HG03135 (cell line): ENCODE results near the gene IDH1.
"Not testable (repeated sequence)": the region's sequence is repeated elsewhere in the genome, so short reads cannot be mapped to it uniquely, and the experiment has no call there.

Experiments used
- ATAC-seq: cut with Tn5 transposase; IDR thresholded peaks from one replicate; pipeline ENCODE4 v1.9.1; 2021; ENCODE audit warnings: mild to moderate bottlenecking, moderate library complexity; ENCODE audit not compliant: unreplicated experiment

IDH1 gene

DNA sequence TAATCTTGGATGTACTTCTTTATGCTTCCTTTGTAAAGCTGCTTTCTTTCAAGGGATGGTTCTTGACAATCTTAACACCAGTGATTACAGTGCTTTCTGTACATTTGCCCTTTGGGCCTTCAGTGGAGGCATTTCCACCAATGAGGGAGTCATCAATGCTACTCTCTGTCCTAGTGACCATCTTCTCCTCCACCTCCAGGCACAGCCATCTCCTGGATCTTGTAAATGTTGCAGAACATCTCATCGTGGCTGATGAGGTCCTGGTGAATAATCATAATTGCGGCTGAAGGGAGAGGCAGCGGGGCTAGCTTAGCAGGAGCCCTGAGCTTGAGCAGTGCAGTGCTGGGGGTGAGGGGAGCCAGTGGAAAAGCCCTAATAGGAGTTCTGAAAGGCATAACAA is 32.5 kb downstream of the IDH1 start:
- ATAC-seq: no peak

DNA sequence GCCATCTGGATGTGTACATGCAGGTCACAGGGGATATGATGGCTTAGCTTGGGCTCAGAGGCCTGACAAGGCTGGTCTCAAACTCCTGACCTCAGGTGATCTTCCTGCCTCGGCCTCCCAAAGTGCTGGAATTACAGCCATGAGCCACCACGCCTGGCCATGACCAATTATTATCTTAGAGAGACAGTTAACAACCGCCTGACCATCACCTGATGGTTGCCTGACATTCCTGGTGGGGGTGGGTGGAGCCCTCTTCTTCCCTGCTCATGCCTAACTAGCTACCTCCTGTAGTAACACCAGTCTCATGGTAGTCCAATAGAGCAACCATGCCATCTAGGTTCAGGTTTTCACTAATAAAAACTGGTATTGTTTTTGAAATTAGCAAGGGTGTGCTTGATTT is 33.0 kb downstream of the IDH1 start:
- not testable (repeated sequence) for ATAC-seq

DNA sequence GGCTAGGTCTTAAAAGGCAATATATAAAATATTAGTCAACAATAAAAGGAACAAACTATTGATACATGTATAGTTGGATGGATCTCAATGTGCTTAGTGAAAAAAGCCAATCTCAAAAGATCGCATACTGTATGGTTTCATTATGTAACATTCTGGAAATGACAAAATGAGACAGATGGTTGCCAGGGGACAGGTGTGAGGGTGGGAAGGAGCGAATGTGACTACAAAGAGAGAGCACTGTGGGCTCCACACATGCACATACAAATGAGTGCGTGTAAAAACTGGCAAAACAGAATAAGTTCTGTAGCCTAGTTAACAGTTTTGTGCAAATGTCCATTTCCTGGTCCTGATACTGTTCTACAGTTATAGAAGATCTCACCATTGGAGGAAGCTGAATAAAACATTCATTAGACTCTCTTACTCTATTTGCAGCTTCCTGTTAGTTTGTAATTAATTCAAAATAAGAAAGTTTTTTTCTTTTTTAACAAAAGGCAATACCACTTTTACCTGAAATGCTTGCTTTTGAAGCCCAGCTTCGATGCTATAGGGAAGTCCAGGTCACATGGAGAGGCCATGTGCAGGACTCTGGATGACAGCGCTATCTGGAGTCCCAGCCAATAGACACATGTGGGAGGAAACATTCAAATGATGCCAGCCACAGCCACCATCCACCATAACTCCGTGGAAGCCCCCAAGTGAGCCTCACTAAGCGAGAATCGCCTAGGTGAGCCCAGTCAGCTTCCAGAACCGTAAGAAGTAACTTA is 44.0 kb downstream of the IDH1 start:
- no peak for ATAC-seq

DNA sequence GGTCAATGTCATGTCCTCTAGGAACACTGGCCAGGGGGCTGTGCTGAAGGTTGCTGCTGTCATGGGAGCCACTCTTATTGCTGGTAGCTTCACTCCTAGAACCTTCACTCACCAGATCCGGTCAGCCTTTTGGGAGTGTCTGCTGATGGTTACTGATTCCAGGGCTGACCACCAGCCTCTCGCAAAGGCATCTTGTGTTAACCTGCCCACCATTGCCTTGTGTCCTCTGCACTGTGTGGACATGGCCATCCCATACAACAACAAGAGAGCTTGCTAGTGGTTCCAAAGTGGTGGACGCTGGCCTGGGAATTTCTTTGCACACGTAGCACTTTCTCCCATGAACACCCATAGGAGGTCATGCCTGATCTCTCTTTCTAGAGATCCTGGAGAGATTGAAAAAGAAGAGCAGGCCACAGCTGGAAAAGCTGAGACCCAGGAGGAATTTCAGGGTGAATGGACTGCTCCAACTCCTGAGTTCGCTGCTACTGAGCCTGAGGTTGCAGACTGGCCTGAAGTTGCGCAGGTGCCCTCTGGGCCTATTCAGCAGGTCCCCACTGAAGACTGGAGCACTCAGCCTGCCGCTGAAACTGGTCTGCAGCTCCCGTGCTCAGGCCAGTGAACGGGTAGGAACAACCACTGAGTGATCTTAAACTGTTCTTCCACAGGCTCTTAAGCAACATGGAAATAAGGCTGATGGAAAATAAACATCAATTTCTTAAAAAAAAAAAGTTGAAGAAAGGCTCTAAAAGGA is 46.4 kb downstream of the IDH1 start:
- ATAC-seq: no peak

DNA sequence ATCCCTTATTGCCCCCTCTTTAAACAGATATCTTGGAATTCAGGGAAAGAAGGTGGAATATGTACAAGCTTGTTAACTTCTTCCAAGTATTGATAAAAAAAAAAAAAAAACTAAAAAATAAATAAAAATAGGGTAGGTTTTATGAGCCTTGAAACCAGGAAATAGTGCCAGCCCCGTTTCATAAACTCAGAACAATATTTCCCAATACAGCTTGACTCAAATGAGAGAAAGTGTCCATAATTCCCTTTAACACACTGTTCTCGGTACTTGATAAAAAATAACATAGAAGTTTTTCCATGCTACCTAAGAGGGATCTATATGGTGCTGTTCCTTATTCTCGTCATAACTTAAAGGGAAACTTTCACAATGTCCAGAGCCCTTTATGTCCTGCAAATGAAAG is 47.1 kb downstream of the IDH1 start:
- no peak for ATAC-seq

DNA sequence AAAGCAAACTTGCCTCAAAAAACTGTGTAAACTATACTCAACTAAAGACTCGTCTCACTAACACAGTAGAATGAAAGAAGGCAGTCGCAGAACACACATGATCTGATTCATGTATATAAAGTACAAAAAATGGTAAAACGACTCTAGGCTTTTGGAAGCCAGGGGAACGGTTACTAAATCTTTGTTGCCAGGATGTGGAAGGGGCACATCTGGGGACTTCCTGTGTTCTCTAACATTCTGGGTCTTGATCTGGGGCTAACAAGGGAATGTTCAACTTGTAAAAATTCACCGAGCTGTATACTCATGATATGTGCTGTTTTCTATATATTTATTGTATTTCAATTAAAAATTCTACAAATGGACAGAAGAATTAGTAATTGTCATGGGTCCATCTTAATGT is 50.7 kb downstream of the IDH1 start:
- no peak for ATAC-seq

DNA sequence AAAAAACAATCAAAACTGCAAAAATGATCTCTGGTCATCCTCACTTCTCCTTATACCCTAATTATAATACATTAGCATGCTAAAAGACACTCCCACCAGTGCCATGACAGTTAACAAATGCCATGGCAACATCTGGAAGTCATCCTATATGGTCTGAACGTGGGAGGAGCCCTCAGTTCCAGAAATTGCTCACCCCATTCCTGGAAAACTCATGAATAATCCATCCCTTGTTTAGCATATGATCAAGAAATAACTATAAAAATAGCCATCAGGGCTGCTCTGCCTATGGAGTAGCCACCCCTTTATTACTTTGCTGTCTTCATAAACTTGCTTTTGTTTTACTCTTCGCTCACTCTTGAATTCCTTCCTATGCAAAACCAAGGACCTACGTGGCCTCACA is 59.3 kb downstream of the IDH1 start:
- no peak for ATAC-seq

DNA sequence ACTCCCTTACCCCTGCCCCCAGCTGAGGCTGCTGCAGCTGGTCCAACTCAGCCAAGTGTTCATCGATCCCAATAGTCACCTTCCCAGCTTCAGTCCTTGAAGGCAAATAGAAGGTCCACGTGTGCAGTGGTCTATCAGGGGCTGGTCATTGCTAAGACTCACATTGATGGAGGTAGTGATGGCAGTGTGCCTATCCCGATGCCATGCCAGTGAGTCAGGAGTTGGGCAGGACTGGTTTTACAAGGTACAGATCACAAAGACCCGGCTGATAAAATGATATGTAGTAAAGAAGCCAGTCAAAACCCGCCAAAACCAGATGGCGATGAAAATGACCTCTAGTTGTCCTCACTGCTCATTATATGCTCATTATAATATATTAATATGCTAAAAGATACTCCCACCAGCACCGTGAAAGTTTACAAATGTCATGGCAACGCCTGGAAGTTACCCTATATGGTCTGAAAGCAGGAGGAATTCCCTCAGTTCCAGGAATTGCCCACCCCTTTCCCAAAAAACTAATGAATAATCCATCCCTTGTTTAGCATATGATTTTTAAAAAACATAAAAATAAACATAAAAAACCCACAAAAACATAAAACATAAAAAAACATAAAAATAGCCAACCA is 62.1 kb downstream of the IDH1 start:
- ATAC-seq: no peak

DNA sequence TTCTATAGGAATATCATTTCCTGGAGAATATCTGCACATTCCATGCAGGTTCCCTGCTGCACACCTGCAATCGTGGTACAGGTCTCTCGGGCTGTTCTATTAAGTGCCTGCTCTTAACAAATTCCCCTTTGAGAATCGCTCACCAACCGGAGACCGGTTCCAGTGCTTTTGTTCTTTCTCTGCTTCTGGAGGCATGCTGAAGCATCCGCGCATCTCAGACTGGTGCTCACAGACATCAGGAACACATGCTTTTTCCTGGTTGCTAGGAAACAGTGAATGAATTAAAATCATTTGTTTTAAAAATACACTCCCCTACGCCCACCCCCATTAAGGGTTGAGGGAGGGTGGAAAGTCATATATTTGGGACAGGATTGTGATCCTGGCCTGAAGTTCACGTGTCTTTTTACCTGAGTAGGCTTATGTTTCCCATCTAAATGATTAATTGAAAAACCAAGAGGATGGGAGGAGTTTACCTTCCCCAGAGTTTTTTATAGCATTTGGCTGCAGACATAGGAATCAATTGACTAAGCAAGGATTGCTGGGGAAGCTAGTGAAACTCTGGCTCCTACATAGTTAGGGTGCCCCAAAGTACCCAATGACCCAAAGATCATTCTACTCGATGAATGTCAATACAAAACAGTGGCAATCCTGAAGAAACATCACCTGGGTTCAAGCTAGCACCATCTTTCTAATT is 64.9 kb downstream of the IDH1 start, which contains the start of gene C2orf80:
C2orf80 (minus strand) TSS at position 221 of the 694 bp plus-strand sequence. CDS start 3,044 bp downstream, outside the sequence.
- ATAC-seq: no peak

DNA sequence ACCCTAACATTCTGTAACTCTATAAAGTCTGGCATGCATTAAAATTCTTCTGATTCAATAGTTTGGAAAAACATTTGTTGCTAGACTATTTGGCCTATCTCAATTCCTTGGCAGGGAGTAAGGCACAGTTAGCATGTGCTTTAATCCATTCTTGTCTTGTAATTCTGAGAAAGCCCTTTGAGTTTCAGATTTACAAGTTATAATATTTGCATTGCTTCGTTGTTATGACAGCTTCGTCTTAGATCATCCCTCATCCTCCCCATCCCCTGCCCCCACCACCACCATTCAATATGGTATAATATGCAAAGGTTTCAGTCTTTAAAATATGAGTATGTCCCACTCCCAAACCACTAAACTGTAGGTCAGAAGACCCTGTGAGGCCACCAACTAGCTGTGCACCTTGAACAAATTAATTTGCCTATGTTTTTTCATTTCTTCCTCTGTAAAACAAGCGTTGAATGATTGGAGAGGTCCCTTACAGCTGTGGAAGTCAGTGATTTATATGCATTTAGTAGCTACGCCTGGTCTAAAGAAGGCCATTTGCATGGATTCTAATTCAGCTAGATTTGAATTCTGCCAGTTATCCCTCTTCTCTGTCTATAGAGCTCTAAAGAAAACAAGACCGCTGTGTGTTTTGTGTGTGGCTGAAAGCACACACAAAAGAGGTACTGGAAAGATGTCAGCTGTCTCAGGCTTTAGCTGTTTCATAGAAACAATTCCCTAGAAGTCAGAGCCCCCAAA is 65.6 kb downstream of the IDH1 start:
- no peak for ATAC-seq

DNA sequence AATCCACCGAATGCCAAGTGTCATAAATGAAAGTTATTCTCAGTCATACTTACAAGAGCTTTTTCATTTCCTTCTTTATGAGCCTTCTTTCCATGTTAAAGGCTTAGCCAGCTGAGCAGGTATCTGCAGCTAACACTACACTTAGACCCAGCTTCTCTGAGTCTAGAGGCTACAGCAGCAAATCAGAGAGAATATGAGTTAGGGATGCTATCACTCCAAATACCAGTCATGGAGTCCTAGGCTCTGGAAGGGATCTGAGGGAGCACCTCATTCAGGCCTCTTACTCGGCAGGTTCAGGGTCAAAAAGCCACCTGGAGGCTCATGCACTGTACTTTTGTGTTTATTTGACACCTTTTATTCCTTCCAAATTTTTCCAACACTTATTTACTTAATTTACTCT is 68.0 kb downstream of the IDH1 start:
- ATAC-seq: no peak

DNA sequence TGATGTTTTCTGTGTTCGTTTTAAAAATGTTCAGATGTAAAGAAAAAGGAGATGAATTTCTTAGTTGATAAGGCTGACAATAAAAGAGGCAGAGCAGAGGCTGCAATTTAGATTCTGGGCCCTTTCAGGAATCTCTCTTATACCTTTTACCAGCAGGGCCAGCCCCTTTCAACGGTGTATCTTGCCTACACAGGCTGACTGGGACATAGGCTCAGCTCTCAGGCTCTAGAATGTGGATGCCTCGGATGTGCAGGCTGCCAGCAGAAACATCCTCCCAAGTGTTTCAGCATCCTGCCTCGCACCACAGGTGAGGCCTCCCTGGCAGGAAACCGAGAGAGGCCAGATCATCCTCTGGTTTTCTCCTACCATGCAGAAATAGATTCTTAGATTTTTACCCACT is 68.4 kb downstream of the IDH1 start:
- no peak for ATAC-seq
